H54 (cell line): ENCODE measurements around the gene NXPE4.
A peak's percentile ranks its signal among the peaks of the same experiment; 100 is the strongest.

Experiments
- DNase-seq: peaks from one replicate; pipeline ENCODE4 v3.0.0; 2011; ENCODE audit warnings: low spot score, mixed read lengths; ENCODE audit not compliant: insufficient read length
- FAIRE-seq: peaks from 3 replicates; lab custom pipeline; 2011; peaks lifted over from hg19 to GRCh38; lab: Jason Lieb, UNC
- POLR2A ChIP-seq: IDR thresholded peaks from 2 replicates; pipeline ENCODE4 v1.6.1; 2011; ENCODE audit warnings: low read depth, mild to moderate bottlenecking, low read length

Gene NXPE4

GRCh38 chr11:114559425-114560310 lies 35.9 kb downstream of the NXPE4 start, which contains the start of gene NXPE1:
TSS of gene NXPE1 (minus strand) at chr11:114559881. CDS start at chr11:114551201, 8,680 bp downstream.
- no peak for FAIRE-seq
- TF ChIP-seq POLR2A: no peak

GRCh38 chr11:114556135-114556534 lies 39.5 kb downstream of the NXPE4 start:
- no peak for FAIRE-seq
- TF ChIP-seq POLR2A: no peak
- DNase-seq: no peak

More at GRCh38 chr11:114559425-114560310, 35.9 kb downstream of the NXPE4 start, which contains the start of gene NXPE1:
- no peak for DNase-seq

- DNase-seq: no peak
- peak; percentile 27 for FAIRE-seq
- TF ChIP-seq POLR2A: no peak
These were observed 41.9 kb downstream of the NXPE4 start for GRCh38 chr11:114553642-114554041.

GRCh38 chr11:114551060-114551459 lies 44.5 kb downstream of the NXPE4 start:
- DNase-seq (no peak), FAIRE-seq (no peak)
- no peak for TF ChIP-seq POLR2A

GRCh38 chr11:114525682-114526081 lies 69.9 kb downstream of the NXPE4 start:
- no peak for TF ChIP-seq POLR2A
- FAIRE-seq: no peak
- DNase-seq: no peak

- TF ChIP-seq POLR2A: no peak
- no peak for DNase-seq
- FAIRE-seq: no peak
These were observed 71.5 kb downstream of the NXPE4 start for GRCh38 chr11:114524122-114524521.

GRCh38 chr11:114522818-114523217 lies 72.8 kb downstream of the NXPE4 start:
- no peak for FAIRE-seq
- TF ChIP-seq POLR2A: no peak

More at GRCh38 chr11:114522818-114523217, 72.8 kb downstream of the NXPE4 start:
- no peak for DNase-seq
